AG09309 (cell line): ENCODE results near the gene PRDM16.

Experiments
- DNase-seq: peaks from one replicate; pipeline ENCODE4 v3.0.0-alpha.2; 2010; ENCODE audit warnings: low read depth
- H3K4me3 ChIP-seq: 2 replicates; pipeline ENCODE4 v1.5.1; 2011; ENCODE audit warnings: mild to moderate bottlenecking, low read depth, low read length, moderate library complexity; ENCODE audit not compliant: control insufficient read depth
- CTCF ChIP-seq: IDR thresholded peaks from 2 replicates; pipeline ENCODE4 v1.5.1; 2011; ENCODE audit warnings: mild to moderate bottlenecking, low read depth, low read length, inconsistent platforms; ENCODE audit not compliant: insufficient read depth, control insufficient read depth; ENCODE audit errors: missing control alignments

PRDM16 gene

GRCh38 chr1:3306583-3307291 lies 237.7 kb downstream of the PRDM16 start:
- peak; percentile 86 for DNase-seq
- H3K4me3 ChIP-seq, result no peak overlapping the region
- no peak for TF ChIP-seq CTCF

- no peak for DNase-seq
- TF ChIP-seq CTCF, result no peak
- no peak overlapping the region for H3K4me3 ChIP-seq
These were observed 238.4 kb downstream of the PRDM16 start for GRCh38 chr1:3307359-3307758.

GRCh38 chr1:3308053-3308452 lies 239.1 kb downstream of the PRDM16 start:
- no peak overlapping the region for H3K4me3 ChIP-seq
- TF ChIP-seq CTCF, result no peak
- DNase-seq, result no peak

- no peak overlapping the region for H3K4me3 ChIP-seq
- TF ChIP-seq CTCF, result no peak
- no peak for DNase-seq
These were observed 241.9 kb downstream of the PRDM16 start for GRCh38 chr1:3310718-3311400.

- H3K4me3 ChIP-seq, result no peak overlapping the region
- no peak for DNase-seq
- no peak for TF ChIP-seq CTCF
These were observed 242.7 kb downstream of the PRDM16 start for GRCh38 chr1:3311711-3312110.

GRCh38 chr1:3312310-3312897 lies 243.4 kb downstream of the PRDM16 start:
- no peak for DNase-seq
- no peak for TF ChIP-seq CTCF
- H3K4me3 ChIP-seq, result no peak overlapping the region
